Lower lobe of right lung (tissue), 2 donors: ENCODE results near the gene HECTD2. TPM values are rescaled to one million over a fixed set of nuclear protein-coding genes. Genes with fewer than 3 reads are reported as not detected.
"Not testable (repeated sequence)": the region's sequence is repeated elsewhere in the genome, so short reads cannot be mapped to it uniquely, and the experiment has no call there.

Experiments
- ATAC-seq, 2 donors: fragments of 200-7000 bp; cut with Tn5 transposase; one replicate each; pipeline ENCODE4 v1.9.1; 2020 to 2022; ENCODE audit warnings: mild to moderate bottlenecking in 2 of 2, moderate library complexity in 2 of 2
- DNase-seq: peaks from one replicate; pipeline ENCODE4 v3.0.0-alpha.2; 2020
- H3K27ac ChIP-seq: fragments of 200-600 bp; one replicate; pipeline ENCODE4 v1.8.0; 2022
- H3K27me3 ChIP-seq: fragments of 200-600 bp; one replicate; pipeline ENCODE4 v1.8.0; 2022; ENCODE audit warnings: low read depth
- H3K36me3 ChIP-seq: fragments of 200-600 bp; one replicate; pipeline ENCODE4 v1.8.0; 2022; ENCODE audit warnings: mild to moderate bottlenecking
- H3K4me1 ChIP-seq: fragments of 200-600 bp; one replicate; pipeline ENCODE4 v1.8.0; 2022
- H3K4me3 ChIP-seq: fragments of 200-600 bp; one replicate; pipeline ENCODE4 v1.8.0; 2022; ENCODE audit warnings: mild to moderate bottlenecking
- H3K9me3 ChIP-seq: fragments of 200-600 bp; one replicate; pipeline ENCODE4 v1.8.0; 2022
- intact Hi-C: fragments of 100-400 bp; cut with DNase I; formaldehyde crosslinking; loops from one replicate; pipeline ENCODE4 v1.11.0; 2022
- total RNA-seq: library from RNA; stranded (reverse); fragmentation: NEBNext Ultra II Directional; extraction: Animal tissue kit (Norgen Biotek cat#: 25700); gene quantifications from one replicate; pipeline ENCODE4 v1.2.1, GENCODE V29; 2021
- TF ChIP-seq, protein P1 (sequence below): fragments of 200-600 bp; IDR thresholded peaks from one replicate; pipeline ENCODE4 v1.8.0; 2022; ENCODE audit warnings: antibody characterized with exemption, mild to moderate bottlenecking
- donor health status: DM: no; HTN: yes; CAD: no; lungs with severe emphysema.

The HECTD2 gene
- total RNA-seq, 1 donor from 2014 or later = 8.4 TPM

DNA sequence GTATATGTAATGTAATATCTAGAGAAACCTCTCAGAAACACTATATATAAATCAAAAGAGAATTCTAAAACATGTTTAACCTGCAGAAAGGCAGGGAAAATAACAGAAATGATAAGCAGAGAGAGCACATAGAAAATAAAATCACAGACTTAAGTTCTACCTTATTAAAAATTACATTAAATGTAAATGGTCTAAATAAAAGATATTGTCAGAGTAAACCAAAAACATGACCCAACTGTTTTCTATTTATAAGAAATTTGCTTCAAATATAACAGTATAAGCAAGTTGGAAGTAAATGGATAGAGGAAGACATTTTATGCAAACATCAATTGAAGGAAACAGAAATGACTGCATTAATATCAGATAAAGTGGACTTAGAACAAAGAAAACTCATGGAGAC lies 43.4 kb downstream of the HECTD2 start:
- intact Hi-C loops = no loop called here
- TF ChIP-seq, protein P1, sequence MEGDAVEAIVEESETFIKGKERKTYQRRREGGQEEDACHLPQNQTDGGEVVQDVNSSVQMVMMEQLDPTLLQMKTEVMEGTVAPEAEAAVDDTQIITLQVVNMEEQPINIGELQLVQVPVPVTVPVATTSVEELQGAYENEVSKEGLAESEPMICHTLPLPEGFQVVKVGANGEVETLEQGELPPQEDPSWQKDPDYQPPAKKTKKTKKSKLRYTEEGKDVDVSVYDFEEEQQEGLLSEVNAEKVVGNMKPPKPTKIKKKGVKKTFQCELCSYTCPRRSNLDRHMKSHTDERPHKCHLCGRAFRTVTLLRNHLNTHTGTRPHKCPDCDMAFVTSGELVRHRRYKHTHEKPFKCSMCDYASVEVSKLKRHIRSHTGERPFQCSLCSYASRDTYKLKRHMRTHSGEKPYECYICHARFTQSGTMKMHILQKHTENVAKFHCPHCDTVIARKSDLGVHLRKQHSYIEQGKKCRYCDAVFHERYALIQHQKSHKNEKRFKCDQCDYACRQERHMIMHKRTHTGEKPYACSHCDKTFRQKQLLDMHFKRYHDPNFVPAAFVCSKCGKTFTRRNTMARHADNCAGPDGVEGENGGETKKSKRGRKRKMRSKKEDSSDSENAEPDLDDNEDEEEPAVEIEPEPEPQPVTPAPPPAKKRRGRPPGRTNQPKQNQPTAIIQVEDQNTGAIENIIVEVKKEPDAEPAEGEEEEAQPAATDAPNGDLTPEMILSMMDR = no peak
- Histone ChIP-seq H3K27me3 (no peaks in the 10 kb centered on the region), H3K27ac (no peak overlapping the region), H3K36me3 (no peaks in the 10 kb centered on the region), H3K4me1 (no peaks in the 10 kb centered on the region), H3K9me3 (peaks cover 48% of the 10 kb centered on the region), H3K4me3 (no peak overlapping the region)
- DNase-seq (no peak), ATAC-seq (no peak)

DNA sequence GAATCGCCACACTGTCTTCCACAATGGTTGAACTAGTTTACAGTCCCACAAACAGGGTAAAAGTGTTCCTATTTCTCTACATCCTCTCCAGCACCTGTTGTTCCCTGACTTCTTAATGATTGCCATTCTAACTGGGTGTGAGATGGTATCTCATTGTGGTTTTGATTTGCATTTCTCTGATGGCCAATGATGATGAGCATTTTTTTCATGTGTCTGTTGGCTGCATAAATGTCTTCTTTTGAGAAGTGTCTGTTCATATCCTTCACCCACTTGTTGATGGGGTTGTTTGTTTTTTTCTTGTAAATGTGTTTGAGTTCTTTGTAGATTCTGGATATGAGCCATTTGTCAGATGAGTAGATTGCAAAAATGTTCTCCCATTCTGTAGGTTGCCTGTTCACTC lies 45.0 kb downstream of the HECTD2 start:
- intact Hi-C loops, H3K4me1 ChIP-seq, ATAC-seq, H3K4me3 ChIP-seq, DNase-seq, H3K27me3 ChIP-seq, H3K36me3 ChIP-seq, H3K27ac ChIP-seq: not testable (repeated sequence)
- H3K9me3 ChIP-seq = peaks cover 43% of the 10 kb centered on the region

DNA sequence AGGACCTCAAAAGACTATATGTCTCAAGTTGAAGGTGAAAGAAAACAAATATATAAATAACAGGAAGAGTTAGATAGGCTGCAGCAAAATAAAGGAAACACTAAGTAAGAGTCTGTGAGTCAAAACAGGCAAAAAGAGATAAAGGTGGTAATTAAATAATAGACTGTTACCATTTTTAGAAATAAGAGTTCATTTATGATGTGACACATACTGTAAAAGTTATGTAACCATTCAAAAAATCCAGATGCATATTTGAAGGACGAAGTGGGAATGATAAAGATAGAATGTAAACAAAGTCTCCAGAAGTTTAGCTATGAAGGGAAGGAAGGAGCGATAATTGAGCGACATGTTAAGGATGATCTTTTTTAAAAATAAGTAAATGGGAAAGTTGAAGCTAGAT lies 50.5 kb downstream of the HECTD2 start:
- ATAC-seq = no peak
- Histone ChIP-seq H3K9me3 (no peaks in the 10 kb centered on the region), H3K27ac (no peak overlapping the region), H3K4me3 (no peak overlapping the region), H3K27me3 (no peaks in the 10 kb centered on the region), H3K4me1 (no peaks in the 10 kb centered on the region), H3K36me3 (peaks cover 40% of the 10 kb centered on the region)
- intact Hi-C loops = no loop called here
- no peak for DNase-seq
- TF ChIP-seq, protein P1 = no peak

DNA sequence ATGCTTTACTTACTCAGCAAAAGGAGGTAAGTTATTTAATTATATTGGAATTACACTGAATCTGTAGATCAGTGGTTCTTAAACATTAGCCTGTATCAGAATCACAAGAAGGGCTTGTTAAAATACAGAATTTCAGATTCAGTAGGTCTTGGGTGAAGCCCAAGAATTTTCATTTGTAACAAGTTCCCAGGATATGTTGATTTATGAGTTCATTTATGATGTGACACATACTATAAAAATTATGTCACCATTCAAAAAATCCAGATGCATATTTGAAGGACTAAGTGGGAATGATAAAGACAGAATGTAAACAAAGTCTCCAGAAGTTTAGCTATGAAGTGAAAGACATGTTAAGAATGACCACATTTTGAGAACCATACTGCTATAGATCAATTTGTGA lies 52.3 kb downstream of the HECTD2 start:
- Histone ChIP-seq H3K9me3 (no peaks in the 10 kb centered on the region), H3K4me1 (no peaks in the 10 kb centered on the region), H3K27ac (no peak overlapping the region), H3K27me3 (no peaks in the 10 kb centered on the region), H3K36me3 (peaks cover 49% of the 10 kb centered on the region), H3K4me3 (no peak overlapping the region)
- intact Hi-C loops = no loop called here
- DNase-seq (no peak), ATAC-seq (no peak)
- TF ChIP-seq, protein P1 = no peak

DNA sequence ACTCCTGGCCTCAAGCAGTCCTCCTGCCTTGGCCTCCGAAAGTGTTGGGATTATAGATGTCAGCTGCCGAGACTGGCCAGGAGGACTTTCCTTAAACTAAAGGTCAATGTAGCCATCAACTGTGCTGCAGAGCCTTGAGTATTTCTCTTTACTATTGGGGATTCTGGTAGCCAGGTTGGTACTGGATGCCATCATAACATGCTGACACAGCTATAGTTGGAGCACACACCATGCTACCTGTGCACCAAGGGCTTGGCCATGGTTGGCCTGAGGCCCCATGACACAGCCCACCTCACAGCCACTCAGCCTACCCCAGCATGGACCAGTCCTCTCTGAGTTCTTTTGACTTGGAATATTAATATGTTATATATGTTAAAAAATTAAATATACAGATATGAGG lies 54.4 kb downstream of the HECTD2 start:
- Histone ChIP-seq H3K4me1 (no peaks in the 10 kb centered on the region), H3K4me3 (no peak overlapping the region), H3K36me3 (peaks cover 50% of the 10 kb centered on the region), H3K9me3 (no peaks in the 10 kb centered on the region), H3K27ac (no peak overlapping the region), H3K27me3 (no peaks in the 10 kb centered on the region)
- ATAC-seq (no peak), DNase-seq (no peak)
- intact Hi-C loops = no loop called here
- TF ChIP-seq, protein P1 = no peak

DNA sequence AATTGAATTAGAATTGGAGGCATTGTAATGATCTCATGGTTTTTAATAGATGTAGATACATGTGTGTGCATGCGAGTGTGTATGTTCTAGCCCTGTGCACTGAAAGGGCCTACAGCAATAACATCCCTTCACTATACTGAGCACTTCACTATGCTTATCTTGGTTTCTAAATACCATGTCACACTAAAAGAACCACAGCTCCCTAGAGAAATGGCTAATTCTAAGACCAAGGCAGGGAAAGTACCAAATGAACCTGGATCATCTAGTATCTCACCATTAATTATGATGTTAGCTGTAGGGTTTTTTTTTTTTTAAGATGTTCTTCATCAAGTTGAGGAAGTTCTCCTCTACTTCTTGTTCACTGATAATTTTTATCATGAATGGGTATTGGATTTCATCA lies 55.1 kb downstream of the HECTD2 start:
- Histone ChIP-seq H3K9me3 (no peaks in the 10 kb centered on the region), H3K4me3 (no peak overlapping the region), H3K27me3 (no peaks in the 10 kb centered on the region), H3K36me3 (peaks cover 50% of the 10 kb centered on the region), H3K27ac (no peak overlapping the region), H3K4me1 (no peaks in the 10 kb centered on the region)
- ATAC-seq (no peak), DNase-seq (no peak)
- intact Hi-C loops = no loop called here
- TF ChIP-seq, protein P1 = no peak
